Measurements from ENCODE around the gene LHFPL6. TPM values are rescaled to one million over a fixed set of nuclear protein-coding genes. Genes with fewer than 3 reads are reported as not detected.

Gene LHFPL6
- polyA plus RNA-seq, 3 donors = 34.0 to 40.1 (median 37.1) TPM

GRCh38 chr13:39494633-39495032 is 108.4 kb downstream of the LHFPL6 start:
- DNase-seq (ENCODE audit: extremely low read depth in 1 of 11, low read depth in 9 of 11, low spot score in 4 of 11) = no peak

- no peak for DNase-seq (ENCODE audit: extremely low read depth in 1 of 11, low read depth in 9 of 11, low spot score in 4 of 11)
Measured at GRCh38 chr13:39494006-39494405, 109.0 kb downstream of the LHFPL6 start.

- no peak for DNase-seq (ENCODE audit: extremely low read depth in 1 of 11, low read depth in 9 of 11, low spot score in 4 of 11)
Measured at GRCh38 chr13:39490136-39490535, 112.9 kb downstream of the LHFPL6 start.

- DNase-seq (ENCODE audit: extremely low read depth in 1 of 11, low read depth in 9 of 11, low spot score in 4 of 11) = no peak
Measured at GRCh38 chr13:39486758-39487157, 116.2 kb downstream of the LHFPL6 start.

- no peak for DNase-seq (ENCODE audit: extremely low read depth in 1 of 11, low read depth in 9 of 11, low spot score in 4 of 11)
Measured at GRCh38 chr13:39485314-39485700, 117.7 kb downstream of the LHFPL6 start.

- DNase-seq (ENCODE audit: extremely low read depth in 1 of 11, low read depth in 9 of 11, low spot score in 4 of 11) = no peak
Measured at GRCh38 chr13:39484506-39485313, 118.3 kb downstream of the LHFPL6 start.

GRCh38 chr13:39483326-39483725 is 119.7 kb downstream of the LHFPL6 start:
- DNase-seq (ENCODE audit: extremely low read depth in 1 of 11, low read depth in 9 of 11, low spot score in 4 of 11) = no peak

GRCh38 chr13:39481491-39481890 is 121.5 kb downstream of the LHFPL6 start:
- DNase-seq (ENCODE audit: extremely low read depth in 1 of 11, low read depth in 9 of 11, low spot score in 4 of 11) = no peak

GRCh38 chr13:39474600-39474999 is 128.4 kb downstream of the LHFPL6 start:
- no peak for DNase-seq (ENCODE audit: extremely low read depth in 1 of 11, low read depth in 9 of 11, low spot score in 4 of 11)

- no peak for DNase-seq (ENCODE audit: extremely low read depth in 1 of 11, low read depth in 9 of 11, low spot score in 4 of 11)
Measured at GRCh38 chr13:39469676-39470075, 133.3 kb downstream of the LHFPL6 start.

- no peak for DNase-seq (ENCODE audit: extremely low read depth in 1 of 11, low read depth in 9 of 11, low spot score in 4 of 11)
Measured at GRCh38 chr13:39468306-39468705, 134.7 kb downstream of the LHFPL6 start.

GRCh38 chr13:39463611-39464010 is 139.4 kb downstream of the LHFPL6 start:
- no peak for DNase-seq (ENCODE audit: extremely low read depth in 1 of 11, low read depth in 9 of 11, low spot score in 4 of 11)

GRCh38 chr13:39462906-39463305 is 140.1 kb downstream of the LHFPL6 start:
- DNase-seq (ENCODE audit: extremely low read depth in 1 of 11, low read depth in 9 of 11, low spot score in 4 of 11) = no peak

GRCh38 chr13:39462428-39462827 is 140.6 kb downstream of the LHFPL6 start:
- peak in 1 of 11 donors; percentile 9 for DNase-seq (ENCODE audit: extremely low read depth in 1 of 11, low read depth in 9 of 11, low spot score in 4 of 11)

- DNase-seq (ENCODE audit: extremely low read depth in 1 of 11, low read depth in 9 of 11, low spot score in 4 of 11) = no peak
Measured at GRCh38 chr13:39461685-39462266, 141.2 kb downstream of the LHFPL6 start.

- no peak for DNase-seq (ENCODE audit: extremely low read depth in 1 of 11, low read depth in 9 of 11, low spot score in 4 of 11)
Measured at GRCh38 chr13:39457274-39457673, 145.7 kb downstream of the LHFPL6 start.

- DNase-seq (ENCODE audit: extremely low read depth in 1 of 11, low read depth in 9 of 11, low spot score in 4 of 11) = no peak
Measured at GRCh38 chr13:39455521-39456175, 147.3 kb downstream of the LHFPL6 start.

GRCh38 chr13:39452834-39453233 is 150.2 kb downstream of the LHFPL6 start:
- no peak for DNase-seq (ENCODE audit: extremely low read depth in 1 of 11, low read depth in 9 of 11, low spot score in 4 of 11)

GRCh38 chr13:39452417-39452816 is 150.6 kb downstream of the LHFPL6 start:
- no peak for DNase-seq (ENCODE audit: extremely low read depth in 1 of 11, low read depth in 9 of 11, low spot score in 4 of 11)

GRCh38 chr13:39451860-39452301 is 151.1 kb downstream of the LHFPL6 start:
- peak in 4 of 11 donors; percentile 11 to 21 (median 16) for DNase-seq (ENCODE audit: extremely low read depth in 1 of 11, low read depth in 9 of 11, low spot score in 4 of 11)
